ENCODE data around the gene TPPP2.

GRCh38 chr14:20997115-20997514 lies 32.9 kb upstream of the TPPP2 start:
- TF ChIP-seq, protein P1, sequence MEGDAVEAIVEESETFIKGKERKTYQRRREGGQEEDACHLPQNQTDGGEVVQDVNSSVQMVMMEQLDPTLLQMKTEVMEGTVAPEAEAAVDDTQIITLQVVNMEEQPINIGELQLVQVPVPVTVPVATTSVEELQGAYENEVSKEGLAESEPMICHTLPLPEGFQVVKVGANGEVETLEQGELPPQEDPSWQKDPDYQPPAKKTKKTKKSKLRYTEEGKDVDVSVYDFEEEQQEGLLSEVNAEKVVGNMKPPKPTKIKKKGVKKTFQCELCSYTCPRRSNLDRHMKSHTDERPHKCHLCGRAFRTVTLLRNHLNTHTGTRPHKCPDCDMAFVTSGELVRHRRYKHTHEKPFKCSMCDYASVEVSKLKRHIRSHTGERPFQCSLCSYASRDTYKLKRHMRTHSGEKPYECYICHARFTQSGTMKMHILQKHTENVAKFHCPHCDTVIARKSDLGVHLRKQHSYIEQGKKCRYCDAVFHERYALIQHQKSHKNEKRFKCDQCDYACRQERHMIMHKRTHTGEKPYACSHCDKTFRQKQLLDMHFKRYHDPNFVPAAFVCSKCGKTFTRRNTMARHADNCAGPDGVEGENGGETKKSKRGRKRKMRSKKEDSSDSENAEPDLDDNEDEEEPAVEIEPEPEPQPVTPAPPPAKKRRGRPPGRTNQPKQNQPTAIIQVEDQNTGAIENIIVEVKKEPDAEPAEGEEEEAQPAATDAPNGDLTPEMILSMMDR (IDR thresholded peaks at IDR 0.05), result no peak
- TF ChIP-seq ZFX (IDR thresholded peaks at IDR 0.05; ENCODE audit: borderline replicate concordance), result no peak
